GM19193 (cell line): ENCODE data around the gene CADPS.

ENCODE experiments used
- POLR2A ChIP-seq: IDR thresholded peaks from 4 replicates; pipeline ENCODE4 v1.6.1; 2011; ENCODE audit not compliant: insufficient read depth, insufficient read length; ENCODE audit errors: extremely low read depth

The CADPS gene

DNA sequence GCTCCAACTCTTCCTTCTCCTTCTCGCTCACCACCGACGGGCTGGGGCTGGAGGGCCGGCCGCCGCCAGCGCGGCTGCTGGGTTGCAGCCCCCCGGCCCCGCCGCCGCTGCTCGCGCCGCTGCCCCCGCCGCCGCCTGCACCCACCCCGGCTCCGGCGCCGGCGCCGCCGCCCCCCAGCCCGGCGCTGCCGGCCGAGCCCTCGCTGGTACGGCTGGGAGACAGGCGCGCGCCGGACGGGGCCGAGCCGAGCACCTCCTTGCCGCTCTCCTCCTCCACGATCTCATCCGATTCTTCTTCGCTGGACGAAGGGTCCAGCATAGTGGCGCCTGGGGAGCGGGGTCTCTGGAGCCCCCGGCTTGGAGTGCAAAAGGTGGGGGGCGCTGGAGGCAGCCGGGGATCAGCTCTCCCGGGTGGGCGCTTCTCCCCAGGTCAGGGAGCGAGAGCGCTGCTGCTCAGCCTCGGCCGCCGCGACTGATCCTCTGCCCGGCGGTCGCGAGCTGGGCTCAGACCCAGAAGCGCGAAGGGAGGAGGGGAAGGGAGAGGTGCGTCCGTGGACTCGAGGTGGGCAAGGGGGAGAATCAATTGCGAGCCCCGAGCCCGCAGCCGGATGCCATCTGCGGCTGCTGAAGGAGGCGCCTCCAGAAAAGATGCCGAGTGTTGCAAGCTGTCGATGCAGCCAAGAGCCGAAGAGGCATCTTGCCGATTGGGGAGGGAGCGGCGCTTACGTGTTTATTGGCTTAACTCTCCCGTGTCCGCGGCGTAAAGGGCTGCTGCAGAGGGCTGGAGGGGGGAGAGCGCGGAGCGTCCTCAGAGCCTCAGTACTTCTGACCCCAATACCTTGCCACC lies at the start of gene CADPS:
CADPS (minus strand) TSS at position 706 of the 847 bp plus-strand sequence; CDS start at position 319, 387 bp downstream.
- no peak for TF ChIP-seq POLR2A

DNA sequence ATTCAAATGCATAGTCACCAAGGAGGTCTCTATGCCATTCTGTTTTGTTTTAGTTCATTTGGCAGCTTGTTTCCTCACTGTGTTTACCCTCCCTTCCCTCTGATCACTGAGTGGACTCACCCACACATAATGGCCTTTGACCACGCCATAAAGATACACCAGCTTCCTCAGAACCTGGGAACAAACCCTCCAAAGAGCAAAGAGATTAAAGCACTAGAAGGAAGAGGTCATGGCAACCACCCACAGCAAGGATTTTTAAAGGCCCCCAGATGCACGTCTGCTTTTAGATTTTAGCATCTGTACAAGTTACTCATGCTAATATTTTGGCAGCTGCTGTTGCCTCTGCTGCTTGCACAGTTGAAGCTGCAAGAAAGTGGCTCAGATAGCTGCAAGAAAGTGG lies 47.9 kb upstream of the CADPS start:
- TF ChIP-seq POLR2A: no peak

DNA sequence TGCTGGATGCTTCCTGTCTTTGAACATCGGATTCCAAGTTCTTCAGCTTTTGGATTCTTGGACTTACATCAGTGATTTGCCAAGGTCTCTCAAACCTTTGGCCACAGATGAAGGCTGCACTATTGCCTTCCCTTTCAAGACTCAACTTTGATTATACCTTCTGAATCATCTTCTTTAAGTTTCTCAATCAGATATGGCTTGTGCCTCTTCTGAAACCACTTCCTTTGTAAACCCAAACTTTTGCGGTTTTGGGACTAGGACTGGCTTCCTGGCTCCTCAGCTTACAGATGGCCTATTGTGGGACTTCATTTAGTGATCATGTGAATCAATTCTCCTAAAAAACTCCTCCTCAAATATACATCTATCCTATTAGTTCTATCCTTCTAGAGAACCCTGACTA lies 47.1 kb upstream of the CADPS start:
- no peak for TF ChIP-seq POLR2A

DNA sequence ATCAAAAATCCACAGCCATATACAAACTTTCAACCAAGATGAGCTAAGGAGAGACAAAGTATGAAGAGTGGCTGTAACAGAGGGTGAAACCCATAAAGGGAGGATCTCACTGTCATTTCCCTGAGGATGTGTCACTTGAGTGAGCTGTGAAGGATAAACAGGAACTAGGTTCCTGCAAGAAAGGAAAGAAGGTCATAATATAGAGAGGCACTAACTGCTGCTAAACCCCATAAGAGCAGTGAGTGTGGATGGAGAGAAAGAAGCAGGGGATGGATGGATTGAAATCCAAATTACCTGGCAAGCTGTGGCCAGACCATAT lies 45.2 kb upstream of the CADPS start:
- no peak for TF ChIP-seq POLR2A

DNA sequence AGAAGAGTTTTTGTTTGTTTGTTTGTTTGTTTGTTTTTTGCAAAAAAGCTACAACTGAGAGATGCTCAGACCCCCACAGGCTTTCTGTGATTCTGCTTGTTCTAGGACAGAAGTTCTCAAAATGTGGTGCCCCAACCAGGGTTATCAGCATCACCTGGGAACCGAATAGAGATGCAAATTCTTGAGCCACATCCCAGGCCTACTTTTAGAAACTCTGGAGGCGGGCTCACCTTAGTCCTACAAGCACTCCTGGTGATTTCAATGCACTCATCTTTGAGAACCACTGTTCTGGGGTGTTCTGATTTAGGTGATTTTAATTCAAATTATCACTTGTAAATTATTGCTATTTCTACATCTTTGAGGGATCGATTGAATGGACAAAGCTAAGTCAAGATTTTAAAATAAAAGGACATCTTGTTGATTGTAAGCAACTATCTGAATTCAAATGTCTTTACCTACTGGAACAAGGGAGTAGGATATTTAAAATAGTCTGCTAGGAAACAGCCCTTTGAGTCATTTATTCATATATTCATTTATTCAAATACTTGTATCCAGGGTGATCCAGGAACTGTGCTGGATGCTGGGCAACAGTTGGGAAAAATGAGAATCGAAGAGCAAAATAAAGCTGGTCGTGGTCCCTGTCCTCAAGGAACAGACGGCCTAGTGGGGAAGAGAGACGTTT lies 44.7 kb upstream of the CADPS start:
- TF ChIP-seq POLR2A: no peak

DNA sequence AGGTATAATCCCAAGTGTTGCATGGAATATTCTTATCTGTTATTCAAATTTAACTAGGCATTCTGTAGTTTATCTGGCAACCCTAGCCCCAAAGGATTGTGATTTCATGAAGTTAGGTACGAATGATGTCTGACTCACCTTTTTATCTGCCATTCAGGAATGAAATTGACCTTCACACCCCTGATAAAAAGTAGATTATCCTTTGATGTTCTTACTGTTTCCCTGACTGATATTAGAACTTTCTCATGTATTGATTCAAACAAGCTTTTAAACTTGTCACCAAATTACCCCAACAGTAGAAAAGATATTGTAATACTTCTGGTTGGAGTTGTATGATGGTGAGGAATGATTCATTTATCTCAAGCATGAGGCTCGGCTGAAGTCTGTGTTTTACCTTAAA lies 43.6 kb upstream of the CADPS start:
- TF ChIP-seq POLR2A: no peak

DNA sequence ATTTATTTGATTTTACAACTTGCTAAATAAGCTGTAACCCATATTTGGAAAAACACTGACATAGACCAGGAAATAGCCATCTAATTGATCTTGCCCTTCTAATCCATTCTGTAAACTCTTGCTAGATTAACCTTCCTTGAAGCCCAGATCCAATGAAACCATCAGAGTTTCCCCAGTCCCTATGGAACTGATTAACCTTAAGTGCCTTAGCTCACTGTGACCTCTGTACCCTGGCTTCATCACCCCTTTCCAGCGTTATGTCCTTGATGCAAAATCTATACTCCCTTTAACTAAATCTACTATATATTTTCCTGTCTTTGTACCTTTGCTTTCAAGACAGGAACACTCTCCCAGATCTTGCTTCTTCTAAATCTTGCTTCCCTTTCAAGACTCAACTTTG lies 42.9 kb upstream of the CADPS start:
- TF ChIP-seq POLR2A: no peak

DNA sequence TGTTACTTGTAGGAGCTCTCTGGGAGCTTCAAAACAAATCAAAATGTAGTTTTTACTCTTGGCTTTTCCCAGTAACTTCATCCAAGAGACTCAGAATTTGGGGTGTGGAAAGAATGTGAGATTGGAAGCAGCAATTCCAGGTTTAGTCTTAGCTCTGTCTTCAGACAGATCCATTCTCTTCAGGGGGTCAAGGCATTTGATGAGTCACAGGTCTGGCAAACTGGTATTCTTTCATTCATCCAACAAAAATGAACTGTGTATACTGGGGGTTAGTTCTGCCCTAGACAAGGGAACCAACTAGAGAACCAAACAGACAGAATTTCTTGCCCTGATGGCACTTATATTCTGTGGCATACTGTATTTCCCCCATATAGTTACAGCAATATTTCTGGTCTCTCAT lies 36.3 kb upstream of the CADPS start:
- no peak for TF ChIP-seq POLR2A

DNA sequence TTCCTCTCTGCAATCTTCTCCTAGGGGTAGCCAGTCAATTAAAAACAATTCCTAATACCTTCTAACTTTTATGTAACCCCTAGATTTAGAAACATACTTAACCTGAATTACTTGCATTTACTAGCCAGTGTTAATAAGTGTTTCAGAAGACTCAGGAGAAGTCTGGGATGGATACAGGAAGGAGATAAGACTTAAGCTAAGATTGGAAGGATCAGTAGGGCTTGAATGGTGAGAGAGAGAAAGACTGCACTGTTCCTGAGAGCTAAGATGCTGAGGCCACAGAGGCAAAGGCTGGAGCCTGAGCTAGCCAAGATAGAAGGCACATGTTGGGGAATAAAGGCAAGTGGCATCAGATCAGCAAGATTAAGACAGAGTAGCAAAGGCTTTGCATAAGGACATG lies 30.1 kb upstream of the CADPS start:
- TF ChIP-seq POLR2A: no peak

DNA sequence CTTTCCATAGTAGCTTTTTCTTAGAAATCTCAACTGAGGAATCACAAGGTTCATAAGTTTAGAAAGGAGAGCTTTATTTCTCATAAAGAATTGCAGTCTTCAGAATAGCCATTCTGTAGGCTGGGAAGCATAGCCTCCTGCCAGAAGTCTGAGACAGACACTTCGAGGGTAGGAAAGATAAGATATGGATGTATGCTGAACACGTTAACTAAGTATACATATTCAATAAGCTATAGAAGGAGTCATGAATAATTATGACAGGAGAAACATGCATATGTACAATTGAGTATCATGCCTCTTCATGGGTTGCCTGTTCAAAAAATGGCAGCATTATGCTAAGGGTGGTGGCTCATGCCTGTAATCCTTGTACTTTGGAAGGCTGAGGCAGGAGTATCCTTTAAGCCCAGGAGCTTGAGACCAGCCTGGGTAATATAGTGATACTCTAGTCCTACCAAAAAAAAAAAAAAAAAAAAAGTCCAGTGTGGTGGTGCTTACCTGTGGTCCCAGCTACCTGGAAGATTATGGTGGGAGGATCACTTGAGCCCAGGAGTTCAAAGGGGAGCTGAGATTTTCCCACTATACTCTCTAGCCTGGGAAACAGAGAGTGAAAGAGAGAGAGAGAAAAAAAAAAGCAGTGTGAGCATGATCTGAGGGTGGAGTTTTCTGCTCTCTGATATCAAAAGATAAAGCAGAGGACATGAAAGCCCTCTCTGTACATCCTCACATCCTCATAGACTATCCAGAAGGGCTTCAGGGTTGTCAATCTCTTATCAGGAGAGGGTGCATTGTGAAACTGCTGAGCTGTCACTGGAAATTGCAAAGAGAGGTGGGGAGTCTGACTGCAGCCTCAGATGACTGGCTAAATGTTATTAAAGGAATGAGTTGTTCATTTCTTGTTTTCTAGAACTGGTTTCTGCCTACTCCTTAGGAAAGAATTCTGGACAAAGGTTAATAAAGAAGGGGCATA lies 23.6 kb upstream of the CADPS start:
- no peak for TF ChIP-seq POLR2A

DNA sequence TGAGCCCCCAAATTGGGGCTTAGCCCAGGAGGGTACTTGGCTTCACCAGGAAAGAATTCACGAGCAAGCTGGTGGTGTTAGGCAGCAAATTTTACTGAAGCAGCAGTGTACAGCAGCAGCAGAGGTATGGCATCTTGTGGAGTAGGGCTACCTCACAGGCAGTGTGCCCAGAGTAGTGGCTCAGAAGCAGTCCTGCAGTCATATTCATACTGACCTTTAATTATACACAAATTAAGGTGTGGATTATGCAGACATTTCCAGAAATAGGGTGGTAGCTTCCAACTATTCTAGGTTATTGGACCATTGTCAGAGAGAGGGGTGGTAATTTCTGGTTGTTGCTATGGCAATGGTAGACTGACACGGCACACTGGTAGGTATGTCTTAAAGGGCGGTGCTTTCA lies 20.7 kb upstream of the CADPS start:
- TF ChIP-seq POLR2A: no peak

DNA sequence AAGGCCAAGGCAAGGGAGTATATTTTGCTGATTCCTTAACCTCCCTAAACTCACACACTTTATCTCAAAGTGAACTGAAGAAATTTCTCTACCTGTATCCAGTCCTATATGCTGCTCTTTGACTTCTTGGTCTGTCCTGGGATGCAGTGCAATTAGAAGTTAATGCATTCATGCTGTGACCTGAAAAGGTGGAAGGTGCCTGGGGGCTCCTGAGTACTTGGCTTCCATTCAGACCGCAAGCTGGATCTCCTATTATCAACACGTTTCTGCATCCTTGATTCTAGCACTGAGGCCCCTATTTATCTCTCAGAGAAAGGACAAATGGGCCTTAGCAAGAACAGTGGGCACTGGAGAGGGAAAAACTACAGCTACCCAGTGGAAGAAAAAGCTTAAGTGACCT lies 17.7 kb upstream of the CADPS start:
- no peak for TF ChIP-seq POLR2A

DNA sequence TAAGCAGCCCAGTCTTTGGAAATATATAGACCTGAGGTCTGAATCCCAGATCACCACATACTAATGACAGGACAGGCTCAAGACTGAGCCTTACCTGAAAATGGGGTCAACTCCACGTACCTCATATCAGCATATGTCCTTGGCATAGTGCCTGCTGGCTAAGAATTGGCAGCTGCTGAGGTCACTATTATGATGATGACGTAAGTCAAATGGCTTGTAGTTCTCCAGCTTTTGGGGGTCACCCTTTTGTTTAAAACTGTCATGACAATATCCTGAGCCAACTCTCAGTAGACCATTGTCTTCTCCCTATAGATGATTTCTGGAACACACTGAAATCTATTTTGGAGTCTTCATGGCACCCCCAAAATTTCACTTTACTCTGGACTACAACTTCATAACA lies 16.8 kb upstream of the CADPS start:
- no peak for TF ChIP-seq POLR2A

DNA sequence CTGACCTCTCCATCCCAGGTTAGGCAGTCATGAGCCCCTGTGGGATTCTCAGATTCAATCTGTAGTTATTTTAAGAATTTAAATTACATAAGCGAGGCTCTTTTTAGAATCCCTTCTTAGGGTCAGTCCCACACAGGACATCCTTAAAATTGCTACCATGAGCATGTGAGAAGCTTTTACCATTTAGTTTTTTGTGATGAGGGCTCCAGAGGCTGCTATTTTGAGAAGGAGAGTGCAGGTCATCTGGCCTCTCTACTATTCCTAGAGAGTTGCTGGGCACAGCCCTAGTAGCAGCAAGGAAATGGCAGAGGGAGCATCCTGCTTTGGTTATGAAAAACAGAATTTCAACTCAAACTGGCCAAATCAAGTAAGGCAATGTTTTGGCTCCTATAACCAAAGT lies 13.6 kb upstream of the CADPS start:
- no peak for TF ChIP-seq POLR2A

DNA sequence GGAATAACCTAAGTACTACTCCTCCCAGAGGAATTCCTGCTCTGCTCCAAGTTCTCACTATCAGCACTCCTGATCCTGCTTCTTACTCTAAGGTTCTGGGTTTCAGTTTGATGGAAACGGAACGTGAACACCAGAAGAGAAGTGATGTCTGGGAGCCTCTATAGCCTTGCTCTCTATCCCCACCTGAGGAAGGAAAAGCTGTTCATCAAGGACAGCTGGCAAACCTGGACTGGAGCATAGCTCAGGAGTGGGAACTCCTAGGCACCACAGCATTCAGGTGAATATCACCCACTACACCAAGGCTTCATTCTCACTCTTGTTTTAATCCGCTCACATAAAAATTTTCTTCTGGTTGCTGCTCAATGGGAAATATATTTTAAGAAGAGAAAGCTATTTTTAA lies 13.0 kb upstream of the CADPS start:
- no peak for TF ChIP-seq POLR2A
